PC-9 (cell line): ENCODE measurements around the gene U2SURP. TPM values are rescaled to one million over a fixed set of nuclear protein-coding genes. Genes with fewer than 3 reads are reported as not detected.

Source experiments
- BruUV-seq: library from RNA; stranded (reverse); fragments of 400-500 nt; replicated peaks from 2 replicates; lab custom pipeline; 2021; lab: Mats Ljungman, UMichigan
- CTCF ChIA-PET: fragments of 300-600 bp; sonication (Branson Sonifier 250); formaldehyde crosslinking; loops from one replicate; lab custom pipeline; 2022; ENCODE audit warnings: antibody characterized with exemption; lab: Charles Lee
- POLR2A ChIA-PET: fragments of 300-600 bp; sonication (Branson Sonifier 250); formaldehyde crosslinking; loops from one replicate; lab custom pipeline; 2022; ENCODE audit warnings: antibody characterized with exemption; ENCODE audit not compliant: unreplicated experiment; lab: Charles Lee
- DNase-seq, 2 experiments: peaks; one replicate each; pipeline versions ENCODE4 v3.0.0 to v3.0.0-alpha.2; 2015 to 2022; ENCODE audit warnings: mixed read lengths in 1 of 2
- H2AFZ ChIP-seq: fragments of 200-600 bp; sonication (generic); 2 replicates; pipeline ENCODE4 v1.8.1; 2017; ENCODE audit warnings: antibody characterized with exemption
- H3F3A ChIP-seq: fragments of 200-600 bp; sonication (generic); 2 replicates; pipeline ENCODE4 v1.8.1; 2017; ENCODE audit warnings: antibody characterized with exemption, mild to moderate bottlenecking, low read depth; ENCODE audit not compliant: insufficient read depth
- H3K27ac ChIP-seq: fragments of 200-600 bp; sonication (generic); 2 replicates; pipeline ENCODE4 v1.6.1; 2016; ENCODE audit warnings: mixed run types
- H3K27me3 ChIP-seq: fragments of 200-600 bp; sonication (generic); 2 replicates; pipeline ENCODE4 v1.6.1; 2016; ENCODE audit warnings: low read depth, mixed run types; ENCODE audit not compliant: insufficient read depth
- H3K36me3 ChIP-seq: fragments of 200-600 bp; sonication (generic); 2 replicates; pipeline ENCODE4 v1.6.1; 2016; ENCODE audit warnings: low read depth, mixed run types
- H3K4me1 ChIP-seq: fragments of 200-600 bp; sonication (generic); replicated peaks from 2 replicates; pipeline ENCODE4 v1.6.1; 2016; ENCODE audit warnings: mixed run types; ENCODE audit not compliant: insufficient read depth
- H3K4me2 ChIP-seq: fragments of 200-600 bp; sonication (generic); 2 replicates; pipeline ENCODE4 v1.6.1; 2017; ENCODE audit warnings: mixed run types
- H3K4me3 ChIP-seq: fragments of 200-600 bp; sonication (generic); 2 replicates; pipeline ENCODE4 v1.6.1; 2016; ENCODE audit warnings: mixed run types
- H3K79me2 ChIP-seq: fragments of 200-600 bp; sonication (generic); 2 replicates; pipeline ENCODE4 v1.6.1; 2017; ENCODE audit warnings: low read depth, mixed run types
- H3K9me2 ChIP-seq: fragments of 200-600 bp; sonication (generic); 2 replicates; pipeline ENCODE4 v1.8.1; 2017; ENCODE audit warnings: mild to moderate bottlenecking; ENCODE audit not compliant: insufficient read depth
- H3K9me3 ChIP-seq: fragments of 200-600 bp; sonication (generic); 2 replicates; pipeline ENCODE4 v1.8.1; 2016; ENCODE audit warnings: low read depth; ENCODE audit not compliant: insufficient read depth
- H4K20me1 ChIP-seq: fragments of 200-600 bp; sonication (generic); 2 replicates; pipeline ENCODE4 v1.8.1; 2017; ENCODE audit not compliant: insufficient read depth
- EZH2 ChIP-seq: fragments of 200-600 bp; sonication (generic); IDR thresholded peaks from 2 replicates; pipeline ENCODE4 v1.8.0; 2017; ENCODE audit warnings: antibody characterized with exemption, low read depth
- intact Hi-C: fragments of 100-400 bp; cut with micrococcal nuclease; formaldehyde crosslinking; loops from one replicate; pipeline ENCODE4 v1.10.0; 2022; ENCODE audit not compliant: unreplicated experiment
- total RNA-seq: library from RNA; stranded (reverse); gene quantifications from 2 replicates; pipeline ENCODE4 v1.2.3, GENCODE V29; 2021
- TF ChIP-seq, protein P1 (sequence below): fragments of 200-600 bp; sonication (generic); conservative IDR thresholded peaks from 2 replicates; pipeline ENCODE4 v1.6.1; 2017; ENCODE audit warnings: mixed run types, antibody characterized with exemption, mild to moderate bottlenecking, moderate library complexity

U2SURP gene
- total RNA-seq, 1 experiment from 2014 or later, result 126 TPM

DNA sequence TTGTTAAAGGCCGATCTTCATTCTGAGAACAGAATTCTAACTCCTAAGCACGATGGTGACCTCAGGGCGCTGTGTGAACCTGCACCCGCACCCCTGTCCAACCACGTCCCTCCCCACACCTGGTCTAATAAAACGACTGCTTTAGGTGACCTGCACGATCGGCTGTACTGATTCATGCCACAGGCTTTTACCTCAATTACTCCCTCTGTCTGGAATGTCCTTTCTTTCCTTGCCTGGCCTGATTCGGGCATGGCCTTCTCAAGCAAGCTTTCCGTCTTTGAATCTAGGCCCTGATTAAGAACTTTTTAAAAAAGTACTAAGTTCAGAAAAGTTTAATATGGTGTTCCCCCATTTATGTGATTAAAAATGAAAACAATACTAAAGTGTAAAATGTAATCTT lies 842 bp upstream of the U2SURP start:
- ChIA-PET CTCF (interaction anchor here (0.6 to 1.8 kb wide), 6 partner anchors 52 to 1692 kb away, joined by 3 to 22 read pairs (median 10); no protein-coding TSS in a partner anchor), POLR2A (interaction anchor here (0.6 to 1.4 kb wide), 6 partner anchors 13 to 990 kb away, joined by 3 to 16 read pairs (median 9); partner anchors contain the start of gene ATR)
- Histone ChIP-seq H3K9me2 (no peaks in the 10 kb centered on the region), H3K4me1 (peaks cover 42% of the 10 kb centered on the region), H3F3A (peaks cover 19% of the 10 kb centered on the region), H3K27ac (peak overlapping the region; percentile 96), H3K36me3 (0 out of 2 replicates have a peak, but pooled peaks cover under 1% of the 10 kb centered on the region), H3K79me2 (peaks cover 50% of the 10 kb centered on the region), H4K20me1 (peaks cover 24% of the 10 kb centered on the region), H3K4me2 (peak overlapping the region; percentile 100), H3K9me3 (no peaks in the 10 kb centered on the region), H3K27me3 (no peaks in the 10 kb centered on the region), H3K4me3 (peak overlapping the region; percentile 93), H2AFZ (peak overlapping the region; percentile 84)
- intact Hi-C loops, result loop anchor here (2.0 to 10.0 kb wide), 4 partner anchors 276 to 553 kb away; partner anchors contain the start of genes ATR, TRPC1 and XRN1
- BruUV-seq, result no TSS peak
- TF ChIP-seq, protein P1, sequence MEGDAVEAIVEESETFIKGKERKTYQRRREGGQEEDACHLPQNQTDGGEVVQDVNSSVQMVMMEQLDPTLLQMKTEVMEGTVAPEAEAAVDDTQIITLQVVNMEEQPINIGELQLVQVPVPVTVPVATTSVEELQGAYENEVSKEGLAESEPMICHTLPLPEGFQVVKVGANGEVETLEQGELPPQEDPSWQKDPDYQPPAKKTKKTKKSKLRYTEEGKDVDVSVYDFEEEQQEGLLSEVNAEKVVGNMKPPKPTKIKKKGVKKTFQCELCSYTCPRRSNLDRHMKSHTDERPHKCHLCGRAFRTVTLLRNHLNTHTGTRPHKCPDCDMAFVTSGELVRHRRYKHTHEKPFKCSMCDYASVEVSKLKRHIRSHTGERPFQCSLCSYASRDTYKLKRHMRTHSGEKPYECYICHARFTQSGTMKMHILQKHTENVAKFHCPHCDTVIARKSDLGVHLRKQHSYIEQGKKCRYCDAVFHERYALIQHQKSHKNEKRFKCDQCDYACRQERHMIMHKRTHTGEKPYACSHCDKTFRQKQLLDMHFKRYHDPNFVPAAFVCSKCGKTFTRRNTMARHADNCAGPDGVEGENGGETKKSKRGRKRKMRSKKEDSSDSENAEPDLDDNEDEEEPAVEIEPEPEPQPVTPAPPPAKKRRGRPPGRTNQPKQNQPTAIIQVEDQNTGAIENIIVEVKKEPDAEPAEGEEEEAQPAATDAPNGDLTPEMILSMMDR, result no peak
- TF ChIP-seq EZH2, result no peak
- peak; percentile 51 to 88 for DNase-seq

DNA sequence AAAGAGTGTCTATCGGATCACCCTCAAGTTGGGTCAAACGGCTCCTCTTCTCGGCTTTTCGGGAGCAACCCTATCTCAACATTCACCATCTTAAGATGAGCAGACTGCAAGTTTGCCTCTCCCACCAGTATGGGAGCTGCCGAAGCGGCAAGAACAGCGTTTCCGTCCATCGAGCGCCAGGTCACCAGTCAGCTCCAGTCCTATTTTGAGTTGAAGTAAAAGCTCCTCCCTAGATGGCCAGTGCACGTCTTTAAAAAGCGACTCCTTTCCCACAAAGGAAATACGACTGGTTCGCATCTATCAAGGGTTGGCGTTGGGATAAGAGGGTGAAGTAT lies 369 bp upstream of the U2SURP start:
- Histone ChIP-seq H4K20me1 (peaks cover 29% of the 10 kb centered on the region), H3K9me3 (no peaks in the 10 kb centered on the region), H3K79me2 (peaks cover 55% of the 10 kb centered on the region), H3K4me3 (peak overlapping the region; percentile 93), H3F3A (peaks cover 19% of the 10 kb centered on the region), H3K4me1 (peaks cover 42% of the 10 kb centered on the region), H3K4me2 (peak overlapping the region; percentile 100), H3K36me3 (0 out of 2 replicates have a peak, but pooled peaks cover 4% of the 10 kb centered on the region), H2AFZ (peak overlapping the region; percentile 84), H3K27ac (peak overlapping the region; percentile 96), H3K27me3 (no peaks in the 10 kb centered on the region), H3K9me2 (no peaks in the 10 kb centered on the region)
- ChIA-PET POLR2A (interaction anchor here (0.5 to 1.4 kb wide), 8 partner anchors 13 to 1769 kb away, joined by 3 to 11 read pairs (median 5); partner anchors contain the start of genes ATR and PXYLP1), CTCF (interaction anchor here (0.6 to 1.8 kb wide), 6 partner anchors 52 to 1693 kb away, joined by 4 to 22 read pairs (median 10); no protein-coding TSS in a partner anchor)
- intact Hi-C loops, result loop anchor here (2.0 to 10.0 kb wide), 4 partner anchors 276 to 554 kb away; partner anchors contain the start of genes ATR, TRPC1 and XRN1
- no peak for TF ChIP-seq EZH2
- TF ChIP-seq, protein P1, result no peak
- BruUV-seq, result TSS peak; percentile 97
- no peak for DNase-seq

DNA sequence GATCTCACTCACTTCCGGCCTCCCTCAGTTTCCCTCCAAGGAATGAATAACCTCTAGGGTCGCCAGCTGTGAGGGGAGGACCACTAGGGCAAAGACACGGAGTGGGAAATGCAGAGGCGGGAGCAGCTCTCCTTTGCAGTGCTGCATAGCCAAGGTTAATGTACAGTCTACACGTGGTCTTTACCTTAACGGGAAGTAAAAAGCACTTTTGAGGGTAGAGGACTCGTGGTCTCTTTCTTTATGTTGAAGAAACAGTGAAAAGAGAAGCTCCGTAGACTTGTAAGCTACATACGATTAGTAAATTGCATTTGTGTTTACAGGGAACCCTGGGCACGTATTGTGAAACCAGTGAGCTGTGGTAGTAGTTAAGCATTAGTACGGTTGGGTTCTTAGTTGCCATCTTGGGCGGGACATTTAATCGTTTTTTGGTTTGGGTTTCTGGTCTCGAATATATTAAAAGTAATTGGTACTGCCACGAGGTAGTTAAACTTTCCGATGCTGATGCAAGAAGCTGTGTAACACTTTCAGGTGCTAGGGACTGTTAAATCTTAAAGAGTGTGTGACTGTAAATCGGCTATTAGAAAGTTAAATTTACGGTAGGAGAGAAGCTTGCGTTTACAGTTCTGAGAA lies 828 bp downstream of the U2SURP start:
- H3K4me2 ChIP-seq, result peak overlapping the region; percentile 100
- H3K9me2 ChIP-seq, result no peaks in the 10 kb centered on the region
- intact Hi-C loops, result loop anchor here (5.0 to 10.0 kb wide), 2 partner anchors 277 to 555 kb away; partner anchors contain the start of genes TRPC1 and XRN1
- CTCF ChIA-PET, result interaction anchor here (1.3 to 1.8 kb wide), 2 partner anchors 135 to 174 kb away, joined by 4 to 8 read pairs; no protein-coding TSS in a partner anchor
- BruUV-seq, result no TSS peak
- TF ChIP-seq, protein P1, result no peak
- TF ChIP-seq EZH2, result no peak
- POLR2A ChIA-PET, result interaction anchor here (0.5 to 0.6 kb wide), 2 partner anchors 417 to 1460 kb away, joined by 5 read pairs; no protein-coding TSS in a partner anchor
- no peaks in the 10 kb centered on the region for H3K9me3 ChIP-seq
- peaks cover 40% of the 10 kb centered on the region for H3K4me1 ChIP-seq
- DNase-seq, result no peak
- H3K27me3 ChIP-seq, result no peaks in the 10 kb centered on the region
- peak overlapping the region; percentile 93 for H2AFZ ChIP-seq
- 0 out of 2 replicates have a peak, but pooled peaks cover 4% of the 10 kb centered on the region for H3K36me3 ChIP-seq
- peaks cover 19% of the 10 kb centered on the region for H3F3A ChIP-seq
- H3K4me3 ChIP-seq, result peak overlapping the region; percentile 93
- peaks cover 41% of the 10 kb centered on the region for H4K20me1 ChIP-seq
- H3K27ac ChIP-seq, result peak overlapping the region; percentile 96
- H3K79me2 ChIP-seq, result peaks cover 67% of the 10 kb centered on the region
